ENCODE measurements around the gene SETD1A.

DNA sequence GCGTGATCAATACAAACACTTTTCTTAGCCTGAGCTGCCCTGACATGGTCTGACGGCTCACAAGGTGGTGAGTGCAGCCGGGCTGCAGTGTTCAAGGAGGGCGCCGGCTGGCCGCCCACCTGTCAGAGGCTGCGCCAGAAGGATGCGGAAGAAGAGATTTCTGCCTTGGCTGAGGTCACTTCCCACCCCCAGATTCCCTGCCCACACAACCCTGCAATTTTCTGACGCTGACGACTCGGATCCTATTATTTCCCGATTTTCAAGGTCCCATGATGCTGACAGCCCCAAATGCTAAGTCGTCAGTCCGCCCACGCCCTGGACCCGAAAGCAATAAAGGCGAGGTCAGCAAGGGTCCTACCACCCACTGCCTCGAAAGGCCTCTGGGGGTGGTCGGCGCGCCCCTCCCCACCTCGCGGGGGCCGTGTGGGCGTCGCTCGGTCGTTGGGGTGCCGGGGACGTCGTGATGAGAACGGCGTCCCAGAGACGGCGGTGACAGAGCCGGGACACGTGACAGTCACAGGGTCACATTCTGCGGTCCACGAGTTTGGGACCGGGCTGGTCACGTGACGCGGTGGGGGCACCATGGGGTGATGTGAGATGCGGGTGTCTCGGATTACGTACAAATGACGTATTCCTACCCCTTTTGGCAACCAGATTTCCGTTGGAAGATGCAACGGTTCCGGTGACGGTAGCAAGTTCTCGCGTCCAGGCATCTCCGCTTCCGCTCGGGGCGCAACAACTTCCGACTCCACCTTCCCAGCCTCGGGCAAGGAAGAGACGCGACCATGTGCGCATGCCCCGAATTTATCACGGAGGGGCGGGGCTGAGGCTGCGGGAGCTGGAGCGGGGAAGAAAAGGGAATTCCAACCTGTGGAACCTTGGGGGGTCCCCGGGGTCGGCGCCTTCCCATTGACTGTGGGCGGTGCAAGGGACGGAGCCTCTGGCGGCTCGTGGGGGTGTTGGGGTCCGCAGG is 75.5 kb downstream of the SETD1A start, which contains the start of gene STX4:
- TF ChIP-seq, protein P1, sequence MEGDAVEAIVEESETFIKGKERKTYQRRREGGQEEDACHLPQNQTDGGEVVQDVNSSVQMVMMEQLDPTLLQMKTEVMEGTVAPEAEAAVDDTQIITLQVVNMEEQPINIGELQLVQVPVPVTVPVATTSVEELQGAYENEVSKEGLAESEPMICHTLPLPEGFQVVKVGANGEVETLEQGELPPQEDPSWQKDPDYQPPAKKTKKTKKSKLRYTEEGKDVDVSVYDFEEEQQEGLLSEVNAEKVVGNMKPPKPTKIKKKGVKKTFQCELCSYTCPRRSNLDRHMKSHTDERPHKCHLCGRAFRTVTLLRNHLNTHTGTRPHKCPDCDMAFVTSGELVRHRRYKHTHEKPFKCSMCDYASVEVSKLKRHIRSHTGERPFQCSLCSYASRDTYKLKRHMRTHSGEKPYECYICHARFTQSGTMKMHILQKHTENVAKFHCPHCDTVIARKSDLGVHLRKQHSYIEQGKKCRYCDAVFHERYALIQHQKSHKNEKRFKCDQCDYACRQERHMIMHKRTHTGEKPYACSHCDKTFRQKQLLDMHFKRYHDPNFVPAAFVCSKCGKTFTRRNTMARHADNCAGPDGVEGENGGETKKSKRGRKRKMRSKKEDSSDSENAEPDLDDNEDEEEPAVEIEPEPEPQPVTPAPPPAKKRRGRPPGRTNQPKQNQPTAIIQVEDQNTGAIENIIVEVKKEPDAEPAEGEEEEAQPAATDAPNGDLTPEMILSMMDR (IDR thresholded peaks at IDR 0.05; ENCODE audit: low read depth, low read length) = no peak
- TF ChIP-seq, protein P2, sequence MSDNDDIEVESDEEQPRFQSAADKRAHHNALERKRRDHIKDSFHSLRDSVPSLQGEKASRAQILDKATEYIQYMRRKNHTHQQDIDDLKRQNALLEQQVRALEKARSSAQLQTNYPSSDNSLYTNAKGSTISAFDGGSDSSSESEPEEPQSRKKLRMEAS (IDR thresholded peaks at IDR 0.05; ENCODE audit: low read depth, low read length) = peak; percentile 90
- TF ChIP-seq POLR2A (IDR thresholded peaks at IDR 0.05; ENCODE audit: extremely low read depth, insufficient read length) (no peak), MYC (IDR thresholded peaks at IDR 0.05; ENCODE audit: low read depth, low read length) (peak; percentile 23; the same call in 1 of the 2 replicates)

Measured in NB4 (cell line).